AG09319 (cell line): ENCODE results near the gene OMA1.

Experiments
- DNase-seq: peaks from one replicate; pipeline ENCODE4 v3.0.0-alpha.2; 2010; ENCODE audit warnings: low read depth; ENCODE audit errors: extremely low read depth
- TF ChIP-seq, protein P1 (sequence below): IDR thresholded peaks from 2 replicates; pipeline ENCODE4 v1.5.1; 2011; ENCODE audit warnings: low read depth, mild to moderate bottlenecking, inconsistent platforms, low read length, moderate library complexity

OMA1 gene

DNA sequence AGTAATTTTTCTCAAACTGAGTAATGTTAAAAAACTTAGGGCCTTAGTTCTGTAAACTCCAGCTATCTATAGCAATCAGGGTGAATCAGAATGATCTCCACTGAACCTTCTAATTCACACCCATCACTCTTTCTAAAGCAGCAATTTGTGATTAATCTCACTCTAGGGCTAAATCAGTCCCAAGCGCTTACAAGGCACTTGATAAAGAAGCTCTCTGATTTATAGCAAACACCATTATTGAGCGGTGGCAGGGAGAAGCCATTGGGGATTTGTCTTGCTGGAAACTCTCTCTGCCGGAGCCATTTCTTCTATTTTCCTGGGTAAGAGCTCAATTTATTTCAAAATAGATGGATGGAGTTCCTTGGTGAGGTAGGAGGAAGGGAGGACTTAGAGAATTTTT, 77.0 kb downstream of the OMA1 start:
- no peak for DNase-seq
- TF ChIP-seq, protein P1, sequence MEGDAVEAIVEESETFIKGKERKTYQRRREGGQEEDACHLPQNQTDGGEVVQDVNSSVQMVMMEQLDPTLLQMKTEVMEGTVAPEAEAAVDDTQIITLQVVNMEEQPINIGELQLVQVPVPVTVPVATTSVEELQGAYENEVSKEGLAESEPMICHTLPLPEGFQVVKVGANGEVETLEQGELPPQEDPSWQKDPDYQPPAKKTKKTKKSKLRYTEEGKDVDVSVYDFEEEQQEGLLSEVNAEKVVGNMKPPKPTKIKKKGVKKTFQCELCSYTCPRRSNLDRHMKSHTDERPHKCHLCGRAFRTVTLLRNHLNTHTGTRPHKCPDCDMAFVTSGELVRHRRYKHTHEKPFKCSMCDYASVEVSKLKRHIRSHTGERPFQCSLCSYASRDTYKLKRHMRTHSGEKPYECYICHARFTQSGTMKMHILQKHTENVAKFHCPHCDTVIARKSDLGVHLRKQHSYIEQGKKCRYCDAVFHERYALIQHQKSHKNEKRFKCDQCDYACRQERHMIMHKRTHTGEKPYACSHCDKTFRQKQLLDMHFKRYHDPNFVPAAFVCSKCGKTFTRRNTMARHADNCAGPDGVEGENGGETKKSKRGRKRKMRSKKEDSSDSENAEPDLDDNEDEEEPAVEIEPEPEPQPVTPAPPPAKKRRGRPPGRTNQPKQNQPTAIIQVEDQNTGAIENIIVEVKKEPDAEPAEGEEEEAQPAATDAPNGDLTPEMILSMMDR: no peak

GRCh38 chr1:58469016-58469415, 77.5 kb downstream of the OMA1 start:
- TF ChIP-seq, protein P1: no peak
- DNase-seq: no peak

- TF ChIP-seq, protein P1: no peak
- DNase-seq: no peak
These were observed 77.9 kb downstream of the OMA1 start for GRCh38 chr1:58468612-58469011.

GRCh38 chr1:58466630-58467241, 79.8 kb downstream of the OMA1 start:
- TF ChIP-seq, protein P1: no peak
- no peak for DNase-seq

DNA sequence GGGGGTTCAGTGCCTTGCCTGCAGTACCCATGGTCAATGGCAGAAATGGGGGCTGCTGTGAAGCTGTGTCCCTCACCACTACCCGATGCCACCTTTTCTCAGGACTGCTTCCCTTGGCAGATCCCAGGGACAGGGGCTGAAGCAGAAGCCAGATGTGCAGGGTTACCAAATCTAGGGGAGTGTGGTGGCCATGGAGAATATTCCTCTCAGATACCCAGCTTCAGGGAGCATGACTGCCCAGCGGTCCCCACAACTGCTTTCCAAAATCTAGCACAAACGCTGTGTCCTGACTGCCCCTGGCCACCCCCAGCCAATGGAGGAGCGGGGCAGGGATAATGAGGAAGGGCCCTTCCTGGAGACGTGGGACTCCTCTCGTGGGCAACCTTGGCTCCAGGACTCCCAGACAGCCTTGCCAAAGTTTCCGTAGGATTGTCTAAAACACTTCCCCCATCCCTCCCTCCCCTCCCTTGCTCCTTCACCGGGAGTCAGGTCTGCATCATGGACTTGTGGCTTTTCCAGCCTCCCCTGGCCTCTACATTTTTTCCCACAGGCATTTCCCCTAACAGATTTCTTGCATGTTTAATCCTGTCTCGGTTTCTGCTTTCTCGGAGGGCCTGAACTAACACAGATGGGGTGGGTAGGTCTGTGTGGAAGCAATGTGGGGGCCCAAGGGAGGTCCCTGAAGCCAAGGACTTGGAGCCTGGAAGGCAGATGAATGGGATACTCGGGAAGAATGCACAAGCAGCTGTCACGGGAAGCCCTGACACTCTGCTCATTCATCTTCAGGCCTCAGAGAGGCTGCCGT, 80.5 kb downstream of the OMA1 start:
- TF ChIP-seq, protein P1: no peak
- DNase-seq: no peak

- TF ChIP-seq, protein P1: no peak
- DNase-seq: no peak
These were observed 81.3 kb downstream of the OMA1 start for GRCh38 chr1:58465176-58465575.

GRCh38 chr1:58460469-58460868, 86.1 kb downstream of the OMA1 start:
- TF ChIP-seq, protein P1: no peak
- no peak for DNase-seq
